OCI-LY7 (cell line): ENCODE measurements around the gene KLHL3. TPM values are rescaled to one million over a fixed set of nuclear protein-coding genes. Genes with fewer than 3 reads are reported as not detected.

Experiments used
- BruUV-seq: library from RNA; stranded (reverse); fragments of 400-500 nt; replicated peaks from 2 replicates; lab custom pipeline; 2021; lab: Mats Ljungman, UMichigan
- CTCF ChIA-PET: fragments of 300-600 bp; sonication (Branson Sonifier 250); formaldehyde crosslinking; loops from one replicate; lab custom pipeline; 2022; ENCODE audit warnings: antibody characterized with exemption; ENCODE audit not compliant: unreplicated experiment; lab: Charles Lee
- POLR2A ChIA-PET: fragments of 300-600 bp; sonication (Branson Sonifier 250); formaldehyde crosslinking; loops from one replicate; lab custom pipeline; 2022; ENCODE audit warnings: antibody characterized with exemption; lab: Charles Lee
- DNase-seq: peaks from one replicate; pipeline ENCODE4 v3.0.0-alpha.2; 2015; ENCODE audit warnings: low spot score
- H2AFZ ChIP-seq: fragments of 200-600 bp; sonication (generic), shearing (Covaris generic); 2 replicates; pipeline ENCODE4 v1.6.1; 2014; ENCODE audit warnings: mild to moderate bottlenecking, antibody characterized with exemption, low read length, moderate library complexity
- H3K27ac ChIP-seq: fragments of 200-600 bp; sonication (generic); 2 replicates; pipeline ENCODE4 v1.5.1; 2014; ENCODE audit warnings: mixed run types, low read depth, mild to moderate bottlenecking, moderate library complexity, low read length, inconsistent platforms; ENCODE audit not compliant: poor library complexity, severe bottlenecking
- H3K36me3 ChIP-seq: fragments of 200-600 bp; sonication (generic); 2 replicates; pipeline ENCODE4 v1.6.1; 2014; ENCODE audit warnings: mild to moderate bottlenecking, antibody characterized with exemption, low read length, moderate library complexity, mixed read lengths; ENCODE audit not compliant: insufficient read depth
- H3K4me1 ChIP-seq: fragments of 200-600 bp; sonication (generic); 2 replicates; pipeline ENCODE4 v1.5.1; 2014; ENCODE audit warnings: mild to moderate bottlenecking, low read length; ENCODE audit not compliant: insufficient read depth, poor library complexity, severe bottlenecking
- H3K4me2 ChIP-seq: fragments of 200-600 bp; sonication (generic); 2 replicates; pipeline ENCODE4 v1.6.1; 2014; ENCODE audit warnings: mild to moderate bottlenecking, low read length
- H3K4me3 ChIP-seq: fragments of 200-600 bp; sonication (generic); 2 replicates; pipeline ENCODE4 v1.5.1; 2014; ENCODE audit warnings: mild to moderate bottlenecking, low read depth, low read length; ENCODE audit not compliant: poor library complexity, severe bottlenecking
- H3K79me2 ChIP-seq: fragments of 200-600 bp; sonication (generic); 2 replicates; pipeline ENCODE4 v1.6.1; 2016; ENCODE audit warnings: low read depth, mild to moderate bottlenecking, low read length, moderate library complexity, mixed read lengths; ENCODE audit not compliant: insufficient read depth
- H3K9me2 ChIP-seq: fragments of 200-600 bp; sonication (generic); 2 replicates; pipeline ENCODE4 v1.6.1; 2016; ENCODE audit warnings: mild to moderate bottlenecking, low read length, mixed read lengths; ENCODE audit not compliant: insufficient read depth
- H3K9me3 ChIP-seq: fragments of 200-600 bp; sonication (generic); 2 replicates; pipeline ENCODE4 v1.6.1; 2014; ENCODE audit warnings: mild to moderate bottlenecking, mixed run types, low read length, mixed read lengths
- H4K20me1 ChIP-seq: fragments of 200-600 bp; sonication (generic); 2 replicates; pipeline ENCODE4 v1.6.1; 2014; ENCODE audit warnings: mild to moderate bottlenecking, antibody characterized with exemption, low read length, moderate library complexity, mixed read lengths; ENCODE audit not compliant: insufficient read depth
- EZH2phosphoT487 ChIP-seq: fragments of 200-600 bp; sonication (generic); IDR thresholded peaks from 2 replicates; pipeline ENCODE4 v1.6.1; 2018; ENCODE audit warnings: low read depth, borderline replicate concordance, mild to moderate bottlenecking, mixed run types, antibody characterized with exemption, low read length, moderate library complexity, mixed read lengths
- intact Hi-C: fragments of 100-400 bp; cut with micrococcal nuclease; formaldehyde crosslinking; loops from one replicate; pipeline ENCODE4 v1.10.0; 2022; ENCODE audit not compliant: unreplicated experiment
- total RNA-seq, 2 experiments: library from RNA; depleted of rRNA in 1 of 2; stranded (reverse); fragments of >200 nt in 1 of 2; shearing (Covaris generic) in 1 of 2; gene quantifications; 2 replicates each; pipeline ENCODE4 v1.2.3, GENCODE V29; 2014 to 2022
- TF ChIP-seq, protein P1 (sequence below): fragments of 200-600 bp; sonication (generic); conservative IDR thresholded peaks from 2 replicates; pipeline ENCODE4 v1.5.1; 2014; ENCODE audit warnings: mild to moderate bottlenecking, antibody characterized with exemption, low read length, moderate library complexity, mixed read lengths

KLHL3 gene
- total RNA-seq, 2 experiments from 2014 or later = 0.28 to 6.2 TPM

DNA sequence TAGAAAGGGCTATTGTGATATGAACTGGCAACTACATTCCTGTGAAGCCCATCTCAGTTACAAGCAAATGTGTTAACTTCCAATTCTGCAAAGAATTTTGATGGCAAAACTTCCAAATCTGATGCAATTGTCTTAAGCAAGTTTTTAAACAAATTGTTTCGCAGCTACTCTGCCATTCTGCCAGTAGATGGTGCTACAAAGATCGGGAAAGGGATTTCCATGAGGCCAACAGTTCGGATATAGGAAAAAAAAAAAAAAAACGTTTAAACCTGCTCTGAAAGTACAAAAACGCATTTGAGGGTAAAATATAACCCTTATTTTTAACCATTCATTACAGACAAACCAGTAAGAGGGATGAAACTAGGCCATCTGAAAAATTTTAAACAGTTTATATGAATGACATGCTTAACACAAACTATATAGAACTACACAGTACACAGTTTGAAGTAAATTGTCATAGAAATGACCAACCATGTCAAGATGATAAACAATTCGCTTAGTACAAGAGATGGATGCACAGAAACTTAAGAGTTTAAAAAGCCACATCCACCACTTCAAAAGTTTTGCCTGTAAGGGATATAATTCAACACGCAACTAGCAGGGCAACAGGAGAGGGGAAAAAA, 16.1 kb upstream of the KLHL3 start:
- ChIA-PET CTCF (no interaction called here), POLR2A (interaction anchor here (0.6 to 1.4 kb wide), 5 partner anchors 9 to 1715 kb away, joined by 3 to 7 read pairs (median 3); no protein-coding TSS in a partner anchor)
- peak overlapping the region; percentile 75 for H3K4me2 ChIP-seq
- TSS peak; percentile 59 for BruUV-seq
- DNase-seq = peak; percentile 57
- H2AFZ ChIP-seq = no peak overlapping the region
- intact Hi-C loops = loop anchor here (2.0 to 10.0 kb wide), 3 partner anchors 281 to 1587 kb away; partner anchors contain the start of gene FAM13B
- peaks cover 57% of the 10 kb centered on the region for H3K79me2 ChIP-seq
- H4K20me1 ChIP-seq = peaks cover 51% of the 10 kb centered on the region
- H3K9me3 ChIP-seq = 0 out of 2 replicates have a peak, but pooled peaks cover 6% of the 10 kb centered on the region
- no peaks in the 10 kb centered on the region for H3K9me2 ChIP-seq
- H3K4me1 ChIP-seq = peaks cover 23% of the 10 kb centered on the region
- peak overlapping the region; percentile 99 for H3K4me3 ChIP-seq
- peak overlapping the region; percentile 72 for H3K27ac ChIP-seq
- TF ChIP-seq, protein P1, sequence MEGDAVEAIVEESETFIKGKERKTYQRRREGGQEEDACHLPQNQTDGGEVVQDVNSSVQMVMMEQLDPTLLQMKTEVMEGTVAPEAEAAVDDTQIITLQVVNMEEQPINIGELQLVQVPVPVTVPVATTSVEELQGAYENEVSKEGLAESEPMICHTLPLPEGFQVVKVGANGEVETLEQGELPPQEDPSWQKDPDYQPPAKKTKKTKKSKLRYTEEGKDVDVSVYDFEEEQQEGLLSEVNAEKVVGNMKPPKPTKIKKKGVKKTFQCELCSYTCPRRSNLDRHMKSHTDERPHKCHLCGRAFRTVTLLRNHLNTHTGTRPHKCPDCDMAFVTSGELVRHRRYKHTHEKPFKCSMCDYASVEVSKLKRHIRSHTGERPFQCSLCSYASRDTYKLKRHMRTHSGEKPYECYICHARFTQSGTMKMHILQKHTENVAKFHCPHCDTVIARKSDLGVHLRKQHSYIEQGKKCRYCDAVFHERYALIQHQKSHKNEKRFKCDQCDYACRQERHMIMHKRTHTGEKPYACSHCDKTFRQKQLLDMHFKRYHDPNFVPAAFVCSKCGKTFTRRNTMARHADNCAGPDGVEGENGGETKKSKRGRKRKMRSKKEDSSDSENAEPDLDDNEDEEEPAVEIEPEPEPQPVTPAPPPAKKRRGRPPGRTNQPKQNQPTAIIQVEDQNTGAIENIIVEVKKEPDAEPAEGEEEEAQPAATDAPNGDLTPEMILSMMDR = peak; percentile 96
- no peak for TF ChIP-seq EZH2phosphoT487
- peaks cover 53% of the 10 kb centered on the region for H3K36me3 ChIP-seq

DNA sequence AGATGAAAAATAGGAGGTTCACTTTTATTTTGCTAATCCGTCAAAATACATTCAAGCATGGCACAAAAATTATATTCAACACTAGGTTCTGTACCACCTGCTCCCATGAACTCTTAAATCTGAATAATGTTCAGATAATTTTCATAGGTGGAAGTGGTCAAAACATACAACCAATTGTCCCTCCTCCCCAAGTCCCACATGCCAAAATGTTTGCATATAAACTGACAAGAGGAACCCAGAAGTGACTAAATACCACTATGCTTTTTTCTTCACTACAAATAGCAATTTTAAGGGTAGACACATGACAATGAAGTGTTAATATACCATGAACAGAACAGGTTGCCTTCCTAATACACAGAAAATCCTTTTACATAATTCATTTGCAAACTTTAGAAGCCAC, 14.5 kb upstream of the KLHL3 start:
- Histone ChIP-seq H2AFZ (no peak overlapping the region), H3K27ac (no peak overlapping the region), H3K4me1 (peaks cover 23% of the 10 kb centered on the region), H3K4me3 (peak overlapping the region; percentile 99), H3K36me3 (peaks cover 53% of the 10 kb centered on the region), H3K9me2 (no peaks in the 10 kb centered on the region), H3K9me3 (no peaks in the 10 kb centered on the region), H3K79me2 (peaks cover 57% of the 10 kb centered on the region), H3K4me2 (peak overlapping the region; percentile 75), H4K20me1 (peaks cover 51% of the 10 kb centered on the region)
- no peak for DNase-seq
- intact Hi-C loops = loop anchor here (5.0 to 10.0 kb wide), 2 partner anchors 673 to 1586 kb away; no protein-coding TSS in a partner anchor
- ChIA-PET POLR2A (interaction anchor here (0.7 kb wide), 1 partner anchor 11 kb away, joined by 3 read pairs; no protein-coding TSS in a partner anchor), CTCF (no interaction called here)
- TF ChIP-seq, protein P1 = no peak
- no peak for TF ChIP-seq EZH2phosphoT487
- BruUV-seq = no TSS peak

DNA sequence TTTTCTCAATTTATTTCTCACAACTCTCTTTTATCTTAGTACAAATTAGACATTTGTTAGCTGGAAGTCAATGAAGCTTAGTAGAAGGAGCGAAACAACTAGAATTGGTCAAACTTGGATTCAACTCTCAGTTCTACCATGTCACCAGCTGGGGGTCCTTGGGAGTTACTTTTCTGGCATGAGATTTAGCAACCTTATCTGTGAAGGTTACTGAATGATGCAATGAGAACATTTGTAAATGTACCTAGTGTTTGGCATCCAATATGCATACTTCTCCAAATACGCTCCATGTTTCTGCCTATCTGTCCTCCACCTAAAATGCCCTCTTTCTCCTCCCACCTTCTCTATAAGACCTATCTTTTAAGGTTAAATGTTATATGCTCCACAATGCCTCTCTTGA, 12.0 kb upstream of the KLHL3 start:
- intact Hi-C loops = loop anchor here (10.0 kb wide), 1 partner anchor 943 kb away; no protein-coding TSS in a partner anchor
- Histone ChIP-seq H3K4me3 (no peak overlapping the region), H3K27ac (no peak overlapping the region), H4K20me1 (peaks cover 48% of the 10 kb centered on the region), H3K4me2 (no peak overlapping the region), H3K79me2 (peaks cover 44% of the 10 kb centered on the region), H3K9me2 (no peaks in the 10 kb centered on the region), H2AFZ (no peak overlapping the region), H3K4me1 (peaks cover 17% of the 10 kb centered on the region), H3K9me3 (no peaks in the 10 kb centered on the region), H3K36me3 (peaks cover 41% of the 10 kb centered on the region)
- DNase-seq = no peak
- BruUV-seq = no TSS peak
- ChIA-PET POLR2A (no interaction called here), CTCF (interaction anchor here (0.6 kb wide), 1 partner anchor 394 kb away, joined by 3 read pairs; no protein-coding TSS in a partner anchor)
- TF ChIP-seq, protein P1 = no peak
- no peak for TF ChIP-seq EZH2phosphoT487
